ENCODE data around the gene AMBP. TPM values are rescaled to one million over a fixed set of nuclear protein-coding genes. Genes with fewer than 3 reads are reported as not detected.

AMBP gene
- total and polyA plus RNA-seq, 4 donors = 0.47 to 3.7 (median 1.6) TPM

DNA sequence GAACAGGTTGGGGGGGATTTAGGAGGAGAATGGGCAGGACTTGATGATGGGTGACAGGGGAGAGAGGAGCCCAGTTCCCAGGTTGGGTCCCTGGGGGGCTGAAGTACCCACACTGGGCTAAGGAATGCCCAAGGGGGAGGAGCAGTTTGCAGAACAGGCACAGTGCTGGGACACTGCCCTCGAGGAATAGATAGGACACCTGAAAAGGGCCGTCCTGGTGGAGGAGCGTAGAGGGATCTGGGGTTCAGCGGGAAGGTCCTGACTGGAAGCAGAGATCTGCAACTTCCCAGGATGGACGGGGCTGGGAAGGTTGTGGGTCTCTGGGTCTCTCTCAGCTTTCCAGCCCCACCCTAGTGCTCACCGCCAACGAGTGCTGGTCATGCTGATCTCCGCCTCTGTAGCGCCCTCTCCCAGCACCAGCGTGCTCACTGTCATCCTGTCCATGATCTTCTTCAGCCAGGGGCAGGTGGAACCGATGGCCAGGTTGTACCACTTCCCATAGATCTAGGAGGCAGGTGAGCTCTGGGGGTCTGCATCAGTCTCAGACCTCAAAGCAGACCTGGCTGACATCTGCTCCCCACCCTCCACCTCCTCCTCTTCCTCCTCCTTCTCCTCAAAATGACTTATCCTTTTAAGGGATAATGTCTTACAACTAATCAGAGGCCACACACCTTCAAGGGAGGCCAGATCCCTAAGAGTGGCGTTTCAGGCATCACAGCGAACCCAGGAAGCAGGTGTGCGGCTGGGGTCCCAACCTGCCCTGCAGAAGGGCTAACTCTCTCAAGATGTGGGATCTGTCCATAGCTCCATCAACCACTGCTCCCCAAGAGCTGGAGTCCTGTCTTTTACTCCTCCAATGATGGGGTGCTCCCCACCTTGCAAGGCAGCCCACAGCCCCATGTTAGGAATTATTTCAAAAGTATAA is 1.6 kb downstream of the AMBP start:
- H3K4me1 ChIP-seq (ENCODE audit: control insufficient read depth in 5 of 5, insufficient read depth in 5 of 5, low read length in 5 of 5) = peaks cover 0 to 23% (median 8%) of the 10 kb centered on the region in 5 donors
- no peak overlapping the region for H3K9ac ChIP-seq (ENCODE audit: insufficient read depth in 1 of 2, low read length in 2 of 2)
- no peak overlapping the region for H3K4me3 ChIP-seq
- H3K9me3 ChIP-seq (ENCODE audit: control insufficient read depth in 4 of 4, insufficient read depth in 3 of 4, low read length in 3 of 4) = no peaks in the 10 kb centered on the region
- 75 to 79% methylated on average over 14 of the region's 14 CpGs for WGBS, 2 donors
- DNase-seq (no peak), ATAC-seq (ENCODE audit: insufficient read depth, low FRiP score) (no peak)
- H3K27ac ChIP-seq (ENCODE audit: low read depth in 1 of 2, low read length in 1 of 2) = no peak overlapping the region
- TF ChIP-seq, protein P1, sequence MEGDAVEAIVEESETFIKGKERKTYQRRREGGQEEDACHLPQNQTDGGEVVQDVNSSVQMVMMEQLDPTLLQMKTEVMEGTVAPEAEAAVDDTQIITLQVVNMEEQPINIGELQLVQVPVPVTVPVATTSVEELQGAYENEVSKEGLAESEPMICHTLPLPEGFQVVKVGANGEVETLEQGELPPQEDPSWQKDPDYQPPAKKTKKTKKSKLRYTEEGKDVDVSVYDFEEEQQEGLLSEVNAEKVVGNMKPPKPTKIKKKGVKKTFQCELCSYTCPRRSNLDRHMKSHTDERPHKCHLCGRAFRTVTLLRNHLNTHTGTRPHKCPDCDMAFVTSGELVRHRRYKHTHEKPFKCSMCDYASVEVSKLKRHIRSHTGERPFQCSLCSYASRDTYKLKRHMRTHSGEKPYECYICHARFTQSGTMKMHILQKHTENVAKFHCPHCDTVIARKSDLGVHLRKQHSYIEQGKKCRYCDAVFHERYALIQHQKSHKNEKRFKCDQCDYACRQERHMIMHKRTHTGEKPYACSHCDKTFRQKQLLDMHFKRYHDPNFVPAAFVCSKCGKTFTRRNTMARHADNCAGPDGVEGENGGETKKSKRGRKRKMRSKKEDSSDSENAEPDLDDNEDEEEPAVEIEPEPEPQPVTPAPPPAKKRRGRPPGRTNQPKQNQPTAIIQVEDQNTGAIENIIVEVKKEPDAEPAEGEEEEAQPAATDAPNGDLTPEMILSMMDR (IDR thresholded peaks at IDR 0.05; ENCODE audit: control extremely low read depth, extremely low read depth) = no peak
- H3K36me3 ChIP-seq (ENCODE audit: control insufficient read depth in 4 of 4, insufficient read depth in 4 of 4, low read length in 4 of 4) = no peaks in the 10 kb centered on the region
- peaks cover 0 to 2% (median 0%) of the 10 kb centered on the region in 3 donors for H3K27me3 ChIP-seq (ENCODE audit: control insufficient read depth in 3 of 3, insufficient read depth in 3 of 3, low read length in 2 of 3)

GRCh38 chr9:114075602-114076001 is 2.5 kb downstream of the AMBP start:
- 64 to 76% methylated on average over 4 of the region's 4 CpGs for WGBS, 2 donors
- TF ChIP-seq, protein P1 (IDR thresholded peaks at IDR 0.05; ENCODE audit: control extremely low read depth, extremely low read depth) = no peak
- Histone ChIP-seq H3K36me3 (ENCODE audit: control insufficient read depth in 4 of 4, insufficient read depth in 4 of 4, low read length in 4 of 4) (no peaks in the 10 kb centered on the region), H3K4me1 (ENCODE audit: control insufficient read depth in 5 of 5, insufficient read depth in 5 of 5, low read length in 5 of 5) (peaks cover 0 to 23% (median 8%) of the 10 kb centered on the region in 5 donors), H3K27ac (ENCODE audit: low read depth in 1 of 2, low read length in 1 of 2) (no peak overlapping the region), H3K4me3 (no peak overlapping the region), H3K9me3 (ENCODE audit: control insufficient read depth in 4 of 4, insufficient read depth in 3 of 4, low read length in 3 of 4) (no peaks in the 10 kb centered on the region), H3K9ac (ENCODE audit: insufficient read depth in 1 of 2, low read length in 2 of 2) (no peak overlapping the region), H3K27me3 (ENCODE audit: control insufficient read depth in 3 of 3, insufficient read depth in 3 of 3, low read length in 2 of 3) (peaks cover 0 to 2% (median 0%) of the 10 kb centered on the region in 3 donors)
- ATAC-seq (ENCODE audit: insufficient read depth, low FRiP score) (no peak), DNase-seq (no peak)

DNA sequence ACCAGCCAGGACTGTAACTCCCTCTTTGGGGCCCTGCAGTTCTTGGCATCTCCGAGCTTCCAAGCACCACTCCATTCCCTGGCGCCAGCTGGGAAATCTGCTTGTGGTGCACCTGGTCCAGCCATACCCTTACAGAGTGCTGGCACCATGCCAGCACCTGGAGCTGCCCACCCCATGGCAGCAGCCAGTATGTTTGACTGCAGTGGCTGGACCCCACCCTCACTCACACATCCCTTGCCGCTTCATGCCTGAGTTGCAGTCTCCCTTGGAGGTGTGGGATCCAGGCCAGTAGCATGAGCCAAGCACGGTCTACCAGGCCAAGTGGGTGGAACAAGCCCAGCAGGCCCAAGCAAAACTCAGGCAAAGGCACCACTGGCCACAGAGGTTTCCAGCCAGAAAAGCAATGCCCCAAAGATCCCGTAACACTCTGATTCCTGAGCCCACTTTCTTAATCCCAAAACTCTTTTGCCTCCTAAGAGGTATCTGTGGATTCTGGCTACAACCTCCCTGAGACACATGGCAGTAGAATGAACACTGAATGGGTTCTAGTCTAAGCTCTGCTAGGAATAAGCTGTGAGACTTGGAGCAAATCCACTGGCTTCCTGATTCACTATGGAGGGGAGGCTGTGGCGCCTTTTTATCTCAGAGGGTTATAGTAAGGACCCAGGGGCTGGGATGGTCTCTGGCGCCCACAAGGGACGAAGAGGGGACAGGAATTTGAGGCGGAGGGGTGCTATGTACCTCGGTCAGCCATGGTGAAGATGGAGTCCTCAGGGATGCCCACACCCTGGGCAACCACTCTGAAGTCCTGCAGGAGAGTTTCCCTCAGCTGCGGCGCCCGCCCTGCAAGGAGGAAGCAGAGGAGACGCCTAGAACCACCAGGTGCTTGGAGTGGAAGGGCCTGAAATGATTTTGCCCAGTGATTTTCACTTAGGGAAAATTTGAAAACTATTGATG is 5.6 kb downstream of the AMBP start:
- Histone ChIP-seq H3K9me3 (ENCODE audit: control insufficient read depth in 4 of 4, insufficient read depth in 3 of 4, low read length in 3 of 4) (no peaks in the 10 kb centered on the region), H3K4me3 (no peak overlapping the region), H3K4me1 (ENCODE audit: control insufficient read depth in 5 of 5, insufficient read depth in 5 of 5, low read length in 5 of 5) (peaks cover 0 to 14% (median 5%) of the 10 kb centered on the region in 5 donors), H3K9ac (ENCODE audit: insufficient read depth in 1 of 2, low read length in 2 of 2) (no peak overlapping the region), H3K36me3 (ENCODE audit: control insufficient read depth in 4 of 4, insufficient read depth in 4 of 4, low read length in 4 of 4) (no peaks in the 10 kb centered on the region), H3K27me3 (ENCODE audit: control insufficient read depth in 3 of 3, insufficient read depth in 3 of 3, low read length in 2 of 3) (peaks cover 0 to 2% (median 0%) of the 10 kb centered on the region in 3 donors), H3K27ac (ENCODE audit: low read depth in 1 of 2, low read length in 1 of 2) (no peak overlapping the region)
- no peak for ATAC-seq (ENCODE audit: insufficient read depth, low FRiP score)
- TF ChIP-seq, protein P1 (IDR thresholded peaks at IDR 0.05; ENCODE audit: control extremely low read depth, extremely low read depth) = no peak
- WGBS, 2 donors = 68 to 85% methylated on average over 14 of the region's 14 CpGs
- DNase-seq = peak; percentile 46 to 77 (median 66)
